GM12864 (cell line): ENCODE measurements around the gene EPC1.
"Not testable (repeated sequence)": the region's sequence is repeated elsewhere in the genome, so short reads cannot be mapped to it uniquely, and the experiment has no call there.

Source experiments
- DNase-seq: peaks from one replicate; pipeline ENCODE4 v3.0.0-alpha.2; 2011; ENCODE audit warnings: low read depth
- H3K4me3 ChIP-seq: 2 replicates; pipeline ENCODE4 v1.5.1; 2011; ENCODE audit warnings: mild to moderate bottlenecking, low read depth, low read length, control low read depth
- TF ChIP-seq, protein P1 (sequence below): IDR thresholded peaks from 2 replicates; pipeline ENCODE4 v1.5.1; 2011; ENCODE audit warnings: low read depth, mild to moderate bottlenecking, moderate library complexity, low read length, control low read depth, inconsistent platforms; ENCODE audit errors: missing control alignments

The EPC1 gene, protein sequence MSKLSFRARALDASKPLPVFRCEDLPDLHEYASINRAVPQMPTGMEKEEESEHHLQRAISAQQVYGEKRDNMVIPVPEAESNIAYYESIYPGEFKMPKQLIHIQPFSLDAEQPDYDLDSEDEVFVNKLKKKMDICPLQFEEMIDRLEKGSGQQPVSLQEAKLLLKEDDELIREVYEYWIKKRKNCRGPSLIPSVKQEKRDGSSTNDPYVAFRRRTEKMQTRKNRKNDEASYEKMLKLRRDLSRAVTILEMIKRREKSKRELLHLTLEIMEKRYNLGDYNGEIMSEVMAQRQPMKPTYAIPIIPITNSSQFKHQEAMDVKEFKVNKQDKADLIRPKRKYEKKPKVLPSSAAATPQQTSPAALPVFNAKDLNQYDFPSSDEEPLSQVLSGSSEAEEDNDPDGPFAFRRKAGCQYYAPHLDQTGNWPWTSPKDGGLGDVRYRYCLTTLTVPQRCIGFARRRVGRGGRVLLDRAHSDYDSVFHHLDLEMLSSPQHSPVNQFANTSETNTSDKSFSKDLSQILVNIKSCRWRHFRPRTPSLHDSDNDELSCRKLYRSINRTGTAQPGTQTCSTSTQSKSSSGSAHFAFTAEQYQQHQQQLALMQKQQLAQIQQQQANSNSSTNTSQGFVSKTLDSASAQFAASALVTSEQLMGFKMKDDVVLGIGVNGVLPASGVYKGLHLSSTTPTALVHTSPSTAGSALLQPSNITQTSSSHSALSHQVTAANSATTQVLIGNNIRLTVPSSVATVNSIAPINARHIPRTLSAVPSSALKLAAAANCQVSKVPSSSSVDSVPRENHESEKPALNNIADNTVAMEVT

DNA sequence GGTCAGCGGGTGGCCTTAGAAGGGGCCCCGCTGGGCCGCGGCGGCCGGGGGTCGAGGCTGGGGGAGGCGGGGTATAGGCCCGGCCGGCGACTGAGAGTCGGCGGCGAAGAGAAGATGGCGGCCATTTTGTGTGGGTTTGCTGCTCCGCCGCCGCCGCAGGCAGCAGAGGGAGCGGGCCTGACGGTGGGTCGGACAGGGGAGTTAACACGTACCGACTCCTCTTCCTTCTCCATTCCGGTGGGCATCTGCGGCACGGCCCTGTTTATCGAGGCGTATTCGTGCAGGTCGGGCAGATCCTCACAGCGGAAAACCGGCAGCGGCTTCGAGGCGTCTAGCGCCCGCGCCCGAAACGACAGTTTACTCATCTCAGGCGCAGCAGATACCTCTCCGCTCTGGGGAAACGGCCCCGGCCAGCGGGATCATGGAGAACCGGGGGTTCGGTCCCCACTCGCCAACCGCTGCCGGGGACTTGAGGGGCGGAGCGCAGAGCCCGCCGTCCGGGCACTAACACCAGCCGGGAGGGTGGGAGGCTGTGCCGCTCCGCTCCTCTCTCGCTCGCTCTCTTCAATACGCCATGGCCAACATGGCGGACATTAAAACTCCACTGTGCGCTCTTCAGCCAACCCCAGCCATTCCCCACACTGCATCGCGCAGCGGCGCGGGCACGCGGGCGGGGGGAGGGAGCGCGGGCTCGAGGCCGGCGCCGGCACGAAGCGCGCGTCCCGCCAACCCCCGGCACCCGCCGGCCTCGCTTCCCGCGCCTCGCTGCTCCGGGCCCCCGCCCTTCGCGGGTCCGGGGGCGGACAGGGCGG lies at the start of gene EPC1:
Gene EPC1, minus strand, starts transcription at position 608 of the 812 bp plus-strand sequence. Its CDS starts 243 bp downstream, at position 365.
- peak within 1 kb of the TSS; percentile 79 for H3K4me3 ChIP-seq
- TF ChIP-seq, protein P1, sequence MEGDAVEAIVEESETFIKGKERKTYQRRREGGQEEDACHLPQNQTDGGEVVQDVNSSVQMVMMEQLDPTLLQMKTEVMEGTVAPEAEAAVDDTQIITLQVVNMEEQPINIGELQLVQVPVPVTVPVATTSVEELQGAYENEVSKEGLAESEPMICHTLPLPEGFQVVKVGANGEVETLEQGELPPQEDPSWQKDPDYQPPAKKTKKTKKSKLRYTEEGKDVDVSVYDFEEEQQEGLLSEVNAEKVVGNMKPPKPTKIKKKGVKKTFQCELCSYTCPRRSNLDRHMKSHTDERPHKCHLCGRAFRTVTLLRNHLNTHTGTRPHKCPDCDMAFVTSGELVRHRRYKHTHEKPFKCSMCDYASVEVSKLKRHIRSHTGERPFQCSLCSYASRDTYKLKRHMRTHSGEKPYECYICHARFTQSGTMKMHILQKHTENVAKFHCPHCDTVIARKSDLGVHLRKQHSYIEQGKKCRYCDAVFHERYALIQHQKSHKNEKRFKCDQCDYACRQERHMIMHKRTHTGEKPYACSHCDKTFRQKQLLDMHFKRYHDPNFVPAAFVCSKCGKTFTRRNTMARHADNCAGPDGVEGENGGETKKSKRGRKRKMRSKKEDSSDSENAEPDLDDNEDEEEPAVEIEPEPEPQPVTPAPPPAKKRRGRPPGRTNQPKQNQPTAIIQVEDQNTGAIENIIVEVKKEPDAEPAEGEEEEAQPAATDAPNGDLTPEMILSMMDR = no peak
- peak; percentile 75 for DNase-seq

DNA sequence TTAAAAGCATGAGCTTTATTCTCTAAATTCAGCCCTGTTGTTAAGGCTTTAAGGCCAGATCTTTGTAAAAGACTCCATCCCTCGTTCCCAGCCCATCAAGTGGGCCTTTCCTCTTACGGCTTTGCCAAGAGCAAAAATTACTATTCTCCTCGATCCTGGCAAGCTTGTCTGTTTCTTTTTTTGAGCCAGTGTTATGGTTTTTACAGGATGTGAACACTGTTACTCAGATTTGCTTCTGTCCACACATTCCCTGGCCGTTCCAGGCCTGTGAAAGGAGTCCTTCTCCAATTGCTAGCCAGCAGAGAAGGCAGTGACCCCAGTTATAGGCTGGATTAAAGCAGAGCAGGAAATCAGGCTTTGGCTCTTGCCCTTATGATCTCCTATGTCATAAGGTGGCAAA lies 47.0 kb upstream of the EPC1 start:
- no peak for DNase-seq
- H3K4me3 ChIP-seq = no peak overlapping the region
- TF ChIP-seq, protein P1 = no peak

DNA sequence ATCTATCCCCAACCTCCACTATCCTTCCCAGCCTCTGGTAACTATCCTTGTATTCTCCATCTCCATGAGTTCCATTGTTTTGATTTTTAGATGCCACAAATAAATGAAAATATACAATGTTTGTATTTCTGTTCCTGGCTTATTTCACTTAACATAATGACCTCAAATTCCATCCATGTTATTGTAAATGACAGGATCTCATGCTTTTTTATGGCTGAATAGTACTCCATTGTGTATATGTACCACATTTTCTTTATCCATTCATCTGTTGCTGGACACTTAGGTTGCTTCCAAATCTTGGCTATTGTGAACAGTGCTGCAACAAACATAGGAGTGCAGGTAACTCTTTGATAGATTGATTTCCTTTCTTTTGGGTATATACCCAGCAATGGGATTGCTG lies 45.3 kb upstream of the EPC1 start:
- not testable (repeated sequence) for H3K4me3 ChIP-seq, DNase-seq

DNA sequence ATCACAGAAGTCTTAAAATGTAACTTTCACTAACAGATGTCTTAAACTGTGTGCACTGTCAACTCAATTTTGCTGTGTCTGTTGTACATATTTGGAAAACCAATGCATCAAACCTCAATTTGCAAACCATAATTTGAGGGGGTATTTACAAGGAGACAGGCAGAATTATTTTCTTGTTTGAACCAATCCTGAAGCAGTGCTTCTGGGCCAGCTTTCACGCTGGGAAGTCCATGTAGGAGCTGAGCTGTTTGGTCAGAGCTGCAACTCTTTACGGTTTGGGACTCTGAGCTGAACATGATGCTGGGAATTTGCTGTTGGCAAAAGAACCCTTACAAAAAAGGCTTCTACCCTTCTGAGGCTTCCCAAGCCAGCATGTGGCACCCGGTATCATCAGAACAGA lies 43.2 kb upstream of the EPC1 start:
- DNase-seq = no peak
- TF ChIP-seq, protein P1 = no peak
- no peak overlapping the region for H3K4me3 ChIP-seq

DNA sequence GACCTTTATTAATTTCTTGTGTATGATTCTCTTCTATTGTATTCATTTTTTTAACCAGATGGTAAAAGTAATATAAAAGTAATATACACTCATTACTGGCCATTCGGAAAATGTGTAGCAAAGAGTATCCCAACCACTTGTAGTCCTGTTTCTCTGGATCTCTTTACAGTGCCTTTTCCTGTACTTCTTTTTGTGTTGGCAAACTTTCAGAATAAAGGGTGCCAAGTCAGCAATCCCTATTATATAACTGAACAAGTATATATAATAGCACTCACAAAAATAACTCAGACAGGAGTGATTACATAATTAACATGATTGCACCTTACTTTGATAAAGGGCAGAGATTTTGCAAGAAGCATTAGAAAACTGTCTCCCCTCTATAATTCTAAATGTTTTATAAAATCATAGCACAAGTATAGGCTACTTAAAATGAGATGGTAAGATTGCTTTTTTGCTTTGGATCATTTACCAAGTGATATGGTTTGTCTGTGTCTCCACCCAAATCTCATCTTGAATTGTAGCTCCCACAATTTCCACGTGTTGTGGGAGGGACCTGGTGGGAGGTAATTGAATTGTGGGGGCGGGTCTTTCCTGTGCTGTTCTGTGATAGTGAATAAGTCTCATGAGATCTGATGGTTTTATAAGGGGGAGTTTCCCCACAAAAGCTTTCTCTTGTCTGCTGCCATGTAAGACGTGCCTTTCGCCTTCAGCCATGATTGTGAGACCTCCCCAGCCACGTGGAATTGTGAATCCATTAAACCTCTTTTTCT lies 41.5 kb upstream of the EPC1 start:
- H3K4me3 ChIP-seq = no peak overlapping the region
- TF ChIP-seq, protein P1 = no peak
- DNase-seq = no peak

DNA sequence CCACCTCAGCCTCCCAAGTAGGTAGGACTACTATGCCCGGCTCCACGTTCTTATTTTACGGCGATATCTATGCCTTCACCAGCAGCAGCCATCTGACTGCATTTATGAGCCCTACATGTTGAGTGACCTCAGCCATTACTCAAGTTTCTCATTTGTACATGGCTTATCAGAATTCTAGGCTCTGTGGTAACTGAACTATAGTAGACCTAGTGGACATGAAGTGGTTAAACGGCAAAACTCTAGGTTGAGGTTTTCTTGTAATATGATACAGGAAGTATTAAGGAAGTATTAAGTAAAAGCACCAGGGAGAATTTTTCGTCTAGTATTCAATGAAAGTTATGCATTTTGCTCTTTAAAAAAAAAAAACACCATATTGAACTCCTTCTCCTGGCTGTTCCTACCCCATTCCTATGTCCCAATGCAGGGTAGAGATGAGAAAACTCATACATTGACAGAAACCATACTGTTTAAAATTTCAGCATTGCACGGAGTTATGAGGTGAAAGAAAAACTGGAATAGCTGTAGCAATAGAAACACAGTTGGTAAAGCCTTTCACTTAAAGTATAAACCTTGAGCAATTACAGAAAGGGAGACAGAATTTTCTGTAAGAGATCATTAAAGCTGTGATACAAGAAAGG lies 39.8 kb upstream of the EPC1 start:
- TF ChIP-seq, protein P1 = no peak
- no peak for DNase-seq
- no peak overlapping the region for H3K4me3 ChIP-seq
